Upper lobe of left lung (tissue), 6 donors: ENCODE measurements around the gene TCERG1L. TPM values are rescaled to one million over a fixed set of nuclear protein-coding genes. Genes with fewer than 3 reads are reported as not detected.

ENCODE experiments used
- ATAC-seq, 2 donors: fragments of 200-7000 bp; cut with Tn5 transposase; one replicate each; pipeline ENCODE4 v1.9.1; 2022; ENCODE audit warnings: mild to moderate bottlenecking in 2 of 2, moderate library complexity in 2 of 2; ENCODE audit not compliant: low FRiP score in 2 of 2
- DNase-seq, 2 donors: peaks; one replicate each; pipeline ENCODE4 v3.0.0-alpha.2; 2019 to 2020
- H3K27ac ChIP-seq, 4 donors: fragments of 200-600 bp; sonication (generic); one replicate each; pipeline ENCODE4 v1.5.1; 2016 to 2019
- H3K27me3 ChIP-seq, 4 donors: fragments of 200-600 bp; sonication (generic); one replicate each; pipeline ENCODE4 v1.5.1; 2017 to 2019
- H3K36me3 ChIP-seq, 4 donors: fragments of 200-600 bp; sonication (generic); one replicate each; pipeline ENCODE4 v1.5.1; 2016 to 2019
- H3K4me1 ChIP-seq, 4 donors: fragments of 200-600 bp; sonication (generic); one replicate each; pipeline ENCODE4 v1.5.1; 2018 to 2019
- H3K4me3 ChIP-seq, 4 donors: fragments of 200-600 bp; sonication (generic); one replicate each; pipeline ENCODE4 v1.5.1; 2017 to 2019; ENCODE audit warnings: mild to moderate bottlenecking in 2 of 4, moderate library complexity in 1 of 4
- H3K9me3 ChIP-seq, 4 donors: fragments of 200-600 bp; sonication (generic); one replicate each; pipeline ENCODE4 v1.5.1; 2018 to 2019
- CTCF ChIP-seq, 6 experiments: fragments of 450-650 bp in 4 of 6; fragments of 200-600 bp in 2 of 6; sonication (generic) in 2 of 6; IDR thresholded peaks; one replicate each; pipeline ENCODE4 v1.5.1; 2016 to 2019; ENCODE audit warnings: antibody characterized with exemption in 6 of 6
- EP300 ChIP-seq, 4 donors: sonication (generic); formaldehyde crosslinking; IDR thresholded peaks; one replicate each; pipeline ENCODE4 v1.5.1; 2017; ENCODE audit warnings: antibody characterized with exemption in 4 of 4, control low read depth in 2 of 4
- POLR2A ChIP-seq, 4 donors: fragments of 450-650 bp; IDR thresholded peaks; one replicate each; pipeline ENCODE4 v1.5.1; 2016 to 2017; ENCODE audit warnings: antibody characterized with exemption in 4 of 4, mild to moderate bottlenecking in 2 of 4
- POLR2AphosphoS5 ChIP-seq, 2 donors: sonication (generic); formaldehyde crosslinking; IDR thresholded peaks; one replicate each; pipeline ENCODE4 v1.5.1; 2017; ENCODE audit warnings: antibody characterized with exemption in 2 of 2
- WGBS, 2 donors: methylation state at CpG; one replicate each; pipeline ENCODE4 v1.1.5; 2017 to 2018; 5-methylcytosine and 5-hydroxymethylcytosine counted together
- total RNA-seq, 6 donors: library from RNA; depleted of rRNA in 4 of 6; stranded (reverse); fragments of >200 nt in 4 of 6; gene quantifications; one replicate each; pipeline versions ENCODE4 v1.1.0 to v1.2.1, GENCODE V29; 2016 to 2021
- donor health status: DM: no; HTN: no; CAD: no; lungs with moderate emphysema.
- donor health status: DM: no; HTN: yes; CAD: no; lungs with severe emphysema.

Gene TCERG1L
- total RNA-seq, 6 donors from 2014 or later: 0.10 TPM; not detected in 5

- Histone ChIP-seq H3K4me3 (no peak overlapping the region), H3K27ac (no peak overlapping the region), H3K27me3 (no peaks in the 10 kb centered on the region), H3K4me1 (no peaks in the 10 kb centered on the region), H3K9me3 (no peaks in the 10 kb centered on the region), H3K36me3 (no peaks in the 10 kb centered on the region)
- WGBS, 2 donors: 88 to 90% methylated on average over 22 of the region's 22 CpGs
- ATAC-seq (no peak), DNase-seq (no peak)
- TF ChIP-seq CTCF (IDR thresholded peaks at IDR 0.05): no peak
- TF ChIP-seq EP300 (IDR thresholded peaks at IDR 0.05): no peak
- TF ChIP-seq POLR2AphosphoS5 (IDR thresholded peaks at IDR 0.05): no peak
- no peak for TF ChIP-seq POLR2A (IDR thresholded peaks at IDR 0.05)
Measured at GRCh38 chr10:131253931-131254858, 57.3 kb downstream of the TCERG1L start.

GRCh38 chr10:131252567-131253276 lies 58.8 kb downstream of the TCERG1L start:
- no peaks in the 10 kb centered on the region for H3K36me3 ChIP-seq
- no peak overlapping the region for H3K27ac ChIP-seq
- 71 to 73% methylated on average over 18 to 21 of the region's 21 CpGs for WGBS, 2 donors
- ATAC-seq (no peak), DNase-seq (no peak)
- H3K27me3 ChIP-seq: no peaks in the 10 kb centered on the region
- no peaks in the 10 kb centered on the region for H3K4me1 ChIP-seq
- no peak for TF ChIP-seq CTCF (IDR thresholded peaks at IDR 0.05)
- no peak for TF ChIP-seq POLR2AphosphoS5 (IDR thresholded peaks at IDR 0.05)
- TF ChIP-seq EP300 (IDR thresholded peaks at IDR 0.05): no peak
- TF ChIP-seq POLR2A (IDR thresholded peaks at IDR 0.05): no peak
- no peak overlapping the region for H3K4me3 ChIP-seq
- no peaks in the 10 kb centered on the region for H3K9me3 ChIP-seq

- no peak for ATAC-seq
- H3K4me3 ChIP-seq: no peak overlapping the region
- no peak for DNase-seq
- TF ChIP-seq POLR2AphosphoS5 (IDR thresholded peaks at IDR 0.05): no peak
- TF ChIP-seq POLR2A (IDR thresholded peaks at IDR 0.05): no peak
- no peak for TF ChIP-seq CTCF (IDR thresholded peaks at IDR 0.05)
- TF ChIP-seq EP300 (IDR thresholded peaks at IDR 0.05): no peak
- H3K27ac ChIP-seq: no peak overlapping the region
- no peaks in the 10 kb centered on the region for H3K36me3 ChIP-seq
- WGBS, 2 donors: 7 to 59% methylated on average over 3 to 5 of the region's 6 CpGs
- no peaks in the 10 kb centered on the region for H3K27me3 ChIP-seq
- H3K4me1 ChIP-seq: no peaks in the 10 kb centered on the region
- no peaks in the 10 kb centered on the region for H3K9me3 ChIP-seq
Measured at GRCh38 chr10:131251146-131251541, 60.4 kb downstream of the TCERG1L start.

- 22 to 64% methylated on average over 16 to 17 of the region's 18 CpGs for WGBS, 2 donors
- Histone ChIP-seq H3K9me3 (no peaks in the 10 kb centered on the region), H3K27ac (no peak overlapping the region), H3K4me3 (no peak overlapping the region), H3K27me3 (no peaks in the 10 kb centered on the region), H3K4me1 (no peaks in the 10 kb centered on the region), H3K36me3 (no peaks in the 10 kb centered on the region)
- ATAC-seq: no peak
- DNase-seq: no peak
- TF ChIP-seq POLR2AphosphoS5 (IDR thresholded peaks at IDR 0.05): no peak
- no peak for TF ChIP-seq EP300 (IDR thresholded peaks at IDR 0.05)
- no peak for TF ChIP-seq CTCF (IDR thresholded peaks at IDR 0.05)
- TF ChIP-seq POLR2A (IDR thresholded peaks at IDR 0.05): no peak
Measured at GRCh38 chr10:131250454-131251145, 60.9 kb downstream of the TCERG1L start.
